ENCODE measurements around the gene VPS54. TPM values are rescaled to one million over a fixed set of nuclear protein-coding genes. Genes with fewer than 3 reads are reported as not detected.

The VPS54 gene
- total RNA-seq, 4 donors from 2014 or later: 19.0 to 24.1 (median 23.4) TPM

DNA sequence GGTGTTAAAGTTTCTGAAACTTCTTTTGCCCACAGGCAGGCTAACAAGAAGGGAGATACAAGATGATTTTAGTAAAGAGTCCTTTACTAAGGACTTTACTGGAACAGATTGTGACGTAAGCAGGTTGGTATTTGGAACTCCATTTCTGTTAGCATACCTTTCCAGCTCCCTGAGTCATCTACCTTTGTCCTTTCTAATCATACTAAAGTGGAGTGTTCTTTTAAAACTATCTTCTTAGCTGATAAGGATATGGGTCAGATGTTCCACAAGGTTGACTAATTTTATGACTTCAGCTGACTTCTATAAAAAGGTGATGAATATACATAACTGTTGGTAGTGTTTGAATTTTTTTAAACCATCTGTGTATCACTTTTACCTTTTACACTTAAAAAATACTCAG lies 156.4 kb downstream of the VPS54 start:
- no peak for DNase-seq (ENCODE audit: extremely low spot score)
- Histone ChIP-seq H3K9me3 (no peaks in the 10 kb centered on the region), H3K27ac (replicated peaks in 1 of 4) (peak overlapping the region in 2 of 4 donors; percentile 21 to 36), H3K27me3 (no peaks in the 10 kb centered on the region), H3K4me1 (peaks cover 27 to 44% (median 35%) of the 10 kb centered on the region in 4 donors), H3K36me3 (peaks cover 4 to 57% (median 27%) of the 10 kb centered on the region in 4 donors), H3K4me3 (no peak overlapping the region)
- intact Hi-C loops (cut with DNase I): no loop called here
- 73% methylated on average over 1 of the region's 1 CpG for WGBS
- TF ChIP-seq POLR2AphosphoS5 (IDR thresholded peaks at IDR 0.05): no peak
- no peak for TF ChIP-seq EP300 (IDR thresholded peaks at IDR 0.05)
- TF ChIP-seq POLR2A (IDR thresholded peaks at IDR 0.05; ENCODE audit: low read depth): no peak
- TF ChIP-seq, protein P1, sequence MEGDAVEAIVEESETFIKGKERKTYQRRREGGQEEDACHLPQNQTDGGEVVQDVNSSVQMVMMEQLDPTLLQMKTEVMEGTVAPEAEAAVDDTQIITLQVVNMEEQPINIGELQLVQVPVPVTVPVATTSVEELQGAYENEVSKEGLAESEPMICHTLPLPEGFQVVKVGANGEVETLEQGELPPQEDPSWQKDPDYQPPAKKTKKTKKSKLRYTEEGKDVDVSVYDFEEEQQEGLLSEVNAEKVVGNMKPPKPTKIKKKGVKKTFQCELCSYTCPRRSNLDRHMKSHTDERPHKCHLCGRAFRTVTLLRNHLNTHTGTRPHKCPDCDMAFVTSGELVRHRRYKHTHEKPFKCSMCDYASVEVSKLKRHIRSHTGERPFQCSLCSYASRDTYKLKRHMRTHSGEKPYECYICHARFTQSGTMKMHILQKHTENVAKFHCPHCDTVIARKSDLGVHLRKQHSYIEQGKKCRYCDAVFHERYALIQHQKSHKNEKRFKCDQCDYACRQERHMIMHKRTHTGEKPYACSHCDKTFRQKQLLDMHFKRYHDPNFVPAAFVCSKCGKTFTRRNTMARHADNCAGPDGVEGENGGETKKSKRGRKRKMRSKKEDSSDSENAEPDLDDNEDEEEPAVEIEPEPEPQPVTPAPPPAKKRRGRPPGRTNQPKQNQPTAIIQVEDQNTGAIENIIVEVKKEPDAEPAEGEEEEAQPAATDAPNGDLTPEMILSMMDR (IDR thresholded peaks at IDR 0.05): no peak

DNA sequence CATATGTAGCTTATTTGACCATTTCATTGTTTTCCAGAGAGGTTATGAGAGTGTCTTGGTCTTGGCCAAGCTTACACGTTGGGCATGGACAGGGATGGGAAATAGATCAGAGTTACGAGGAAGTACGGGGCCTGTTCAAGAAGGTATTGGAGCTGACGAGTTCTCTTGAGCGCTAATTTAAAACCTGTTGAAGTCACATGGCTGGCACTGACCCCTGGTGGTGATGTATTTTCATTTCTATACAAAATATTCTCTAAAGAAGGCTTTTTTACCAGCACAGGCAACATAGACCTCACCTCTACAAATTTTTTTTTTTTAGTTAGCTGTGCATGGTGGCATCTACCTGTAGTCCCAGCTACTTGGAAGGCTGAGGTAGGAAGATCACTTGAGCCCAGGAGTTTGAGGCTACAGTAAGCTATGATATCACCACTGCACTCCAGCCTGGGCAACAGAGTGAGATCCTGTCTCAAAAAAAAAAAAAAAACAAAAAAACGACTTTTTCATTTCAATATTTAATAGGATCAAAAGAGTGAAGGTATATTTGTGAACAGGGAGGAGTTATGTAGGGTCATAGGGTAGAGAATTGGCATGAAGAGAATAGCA lies 157.9 kb downstream of the VPS54 start:
- no peak for DNase-seq (ENCODE audit: extremely low spot score)
- 28% methylated on average over 6 of the region's 6 CpGs for WGBS
- H3K9me3 ChIP-seq: no peaks in the 10 kb centered on the region
- TF ChIP-seq EP300 (IDR thresholded peaks at IDR 0.05): no peak
- TF ChIP-seq POLR2AphosphoS5 (IDR thresholded peaks at IDR 0.05): peak in 1 of 2 donors; percentile 12
- TF ChIP-seq, protein P1 (IDR thresholded peaks at IDR 0.05): peak; percentile 47 to 60 (median 55)
- H3K27ac ChIP-seq (replicated peaks in 1 of 4): no peak overlapping the region
- peaks cover 21 to 38% (median 35%) of the 10 kb centered on the region in 4 donors for H3K4me1 ChIP-seq
- no peak overlapping the region for H3K4me3 ChIP-seq
- H3K36me3 ChIP-seq: peaks cover 14 to 72% (median 40%) of the 10 kb centered on the region in 4 donors
- intact Hi-C loops (cut with DNase I): no loop called here
- no peaks in the 10 kb centered on the region for H3K27me3 ChIP-seq

DNA sequence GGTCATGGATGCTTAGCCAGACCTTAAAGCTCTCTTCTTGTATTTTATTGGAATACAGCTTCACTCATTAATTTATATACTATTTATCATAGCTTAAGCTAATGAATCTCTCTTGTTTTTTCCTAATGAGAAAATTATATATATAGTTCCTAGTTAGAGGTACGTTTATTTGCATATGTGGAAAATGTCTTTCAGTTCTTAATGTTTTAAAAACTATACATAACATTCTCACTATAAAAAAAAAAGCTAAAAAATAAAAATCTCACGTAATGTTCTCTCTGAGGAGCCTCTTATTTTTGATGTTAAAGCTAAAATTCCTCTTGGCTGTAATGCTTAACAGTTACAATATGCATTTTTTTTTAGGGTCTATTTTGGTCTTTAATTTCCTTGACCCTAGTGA lies 160.9 kb downstream of the VPS54 start:
- TF ChIP-seq POLR2AphosphoS5 (IDR thresholded peaks at IDR 0.05): no peak
- no peak for TF ChIP-seq POLR2A (IDR thresholded peaks at IDR 0.05; ENCODE audit: low read depth)
- no peak for TF ChIP-seq EP300 (IDR thresholded peaks at IDR 0.05)
- TF ChIP-seq, protein P1 (IDR thresholded peaks at IDR 0.05): no peak
- peaks cover 14 to 60% (median 35%) of the 10 kb centered on the region in 4 donors for H3K36me3 ChIP-seq
- no peaks in the 10 kb centered on the region for H3K9me3 ChIP-seq
- H3K27me3 ChIP-seq: no peaks in the 10 kb centered on the region
- 97% methylated on average over 2 of the region's 2 CpGs for WGBS
- peaks cover 21 to 33% (median 30%) of the 10 kb centered on the region in 4 donors for H3K4me1 ChIP-seq
- H3K27ac ChIP-seq (replicated peaks in 1 of 4): no peak overlapping the region
- DNase-seq (ENCODE audit: extremely low spot score): no peak
- no peak overlapping the region for H3K4me3 ChIP-seq
- intact Hi-C loops (cut with DNase I): loop anchor here (10.0 kb wide), 1 partner anchor 163 kb away; no protein-coding TSS in a partner anchor

DNA sequence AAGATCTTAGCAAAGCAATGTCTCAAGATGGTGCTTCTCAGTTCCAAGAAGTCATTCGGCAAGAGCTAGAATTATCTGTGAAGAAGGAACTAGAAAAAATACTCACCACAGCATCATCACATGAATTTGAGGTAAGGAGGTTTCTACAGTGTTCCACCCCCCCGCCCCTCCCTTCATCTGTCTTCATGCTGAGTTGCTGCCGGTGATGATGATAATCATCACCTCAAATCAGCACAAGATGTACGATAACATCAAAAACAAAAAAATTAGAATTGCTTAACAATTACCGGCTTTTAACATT lies 163.0 kb downstream of the VPS54 start:
- Histone ChIP-seq H3K36me3 (peaks cover 14 to 47% (median 35%) of the 10 kb centered on the region in 4 donors), H3K4me1 (peaks cover 19 to 38% (median 31%) of the 10 kb centered on the region in 4 donors), H3K4me3 (no peak overlapping the region), H3K9me3 (no peaks in the 10 kb centered on the region), H3K27ac (replicated peaks in 1 of 4) (no peak overlapping the region), H3K27me3 (no peaks in the 10 kb centered on the region)
- TF ChIP-seq POLR2A (IDR thresholded peaks at IDR 0.05; ENCODE audit: low read depth) (no peak), EP300 (IDR thresholded peaks at IDR 0.05) (no peak), POLR2AphosphoS5 (IDR thresholded peaks at IDR 0.05) (no peak)
- TF ChIP-seq, protein P1 (IDR thresholded peaks at IDR 0.05): no peak
- intact Hi-C loops (cut with DNase I): loop anchor here (10.0 kb wide), 1 partner anchor 161 kb away; no protein-coding TSS in a partner anchor
- 75% methylated on average over 5 of the region's 5 CpGs for WGBS
- no peak for DNase-seq (ENCODE audit: extremely low spot score)

Measured in esophagus muscularis mucosa (tissue), 4 donors.